ENCODE data around the gene GUSB. TPM values are rescaled to one million over a fixed set of nuclear protein-coding genes. Genes with fewer than 3 reads are reported as not detected.

GUSB gene
- total RNA-seq, 1 experiment from 2014 or later, result 36.5 TPM

DNA sequence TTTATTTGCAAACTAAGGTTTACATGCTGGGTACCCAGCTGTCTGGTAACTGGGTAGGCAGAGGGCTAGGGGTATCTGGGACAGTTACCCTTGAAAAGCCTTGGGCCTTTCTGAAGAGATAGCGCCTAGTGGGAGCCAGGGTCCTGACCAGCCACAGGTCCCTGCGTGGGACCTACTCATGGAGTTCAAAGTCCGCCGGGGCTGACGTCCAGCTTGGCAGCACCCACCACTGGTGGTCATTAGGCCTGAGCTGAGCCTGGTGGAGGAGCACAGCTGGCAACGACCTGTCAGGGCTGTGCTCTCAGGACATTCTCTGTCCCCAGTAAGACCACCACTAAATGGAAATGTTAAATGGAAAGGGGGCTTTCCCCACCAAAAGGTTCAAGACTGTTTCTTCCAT lies 20.0 kb downstream of the GUSB start:
- TF ChIP-seq, protein P1, sequence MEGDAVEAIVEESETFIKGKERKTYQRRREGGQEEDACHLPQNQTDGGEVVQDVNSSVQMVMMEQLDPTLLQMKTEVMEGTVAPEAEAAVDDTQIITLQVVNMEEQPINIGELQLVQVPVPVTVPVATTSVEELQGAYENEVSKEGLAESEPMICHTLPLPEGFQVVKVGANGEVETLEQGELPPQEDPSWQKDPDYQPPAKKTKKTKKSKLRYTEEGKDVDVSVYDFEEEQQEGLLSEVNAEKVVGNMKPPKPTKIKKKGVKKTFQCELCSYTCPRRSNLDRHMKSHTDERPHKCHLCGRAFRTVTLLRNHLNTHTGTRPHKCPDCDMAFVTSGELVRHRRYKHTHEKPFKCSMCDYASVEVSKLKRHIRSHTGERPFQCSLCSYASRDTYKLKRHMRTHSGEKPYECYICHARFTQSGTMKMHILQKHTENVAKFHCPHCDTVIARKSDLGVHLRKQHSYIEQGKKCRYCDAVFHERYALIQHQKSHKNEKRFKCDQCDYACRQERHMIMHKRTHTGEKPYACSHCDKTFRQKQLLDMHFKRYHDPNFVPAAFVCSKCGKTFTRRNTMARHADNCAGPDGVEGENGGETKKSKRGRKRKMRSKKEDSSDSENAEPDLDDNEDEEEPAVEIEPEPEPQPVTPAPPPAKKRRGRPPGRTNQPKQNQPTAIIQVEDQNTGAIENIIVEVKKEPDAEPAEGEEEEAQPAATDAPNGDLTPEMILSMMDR (IDR thresholded peaks at IDR 0.05; ENCODE audit: unreplicated experiment), result no peak
- BruUV-seq (replicated peaks), result no TSS peak
- H3K4me3 Mint-ChIP-seq (ENCODE audit: low read depth, unreplicated experiment), result no peak overlapping the region
- no peak for DNase-seq
- CTCF ChIA-PET, result no interaction called here
- intact Hi-C loops (cut with micrococcal nuclease; ENCODE audit: unreplicated experiment), result no loop called here
- peaks cover 17% of the 10 kb centered on the region for H3K36me3 Mint-ChIP-seq (ENCODE audit: insufficient read depth, unreplicated experiment)
- no peaks in the 10 kb centered on the region for H3K27me3 Mint-ChIP-seq (ENCODE audit: unreplicated experiment)
- no peaks in the 10 kb centered on the region for H3K4me1 Mint-ChIP-seq (ENCODE audit: low read depth, unreplicated experiment)
- H3K9me3 Mint-ChIP-seq (ENCODE audit: low read depth, unreplicated experiment), result no peaks in the 10 kb centered on the region
- H3K27ac Mint-ChIP-seq (ENCODE audit: unreplicated experiment), result no peak overlapping the region

DNA sequence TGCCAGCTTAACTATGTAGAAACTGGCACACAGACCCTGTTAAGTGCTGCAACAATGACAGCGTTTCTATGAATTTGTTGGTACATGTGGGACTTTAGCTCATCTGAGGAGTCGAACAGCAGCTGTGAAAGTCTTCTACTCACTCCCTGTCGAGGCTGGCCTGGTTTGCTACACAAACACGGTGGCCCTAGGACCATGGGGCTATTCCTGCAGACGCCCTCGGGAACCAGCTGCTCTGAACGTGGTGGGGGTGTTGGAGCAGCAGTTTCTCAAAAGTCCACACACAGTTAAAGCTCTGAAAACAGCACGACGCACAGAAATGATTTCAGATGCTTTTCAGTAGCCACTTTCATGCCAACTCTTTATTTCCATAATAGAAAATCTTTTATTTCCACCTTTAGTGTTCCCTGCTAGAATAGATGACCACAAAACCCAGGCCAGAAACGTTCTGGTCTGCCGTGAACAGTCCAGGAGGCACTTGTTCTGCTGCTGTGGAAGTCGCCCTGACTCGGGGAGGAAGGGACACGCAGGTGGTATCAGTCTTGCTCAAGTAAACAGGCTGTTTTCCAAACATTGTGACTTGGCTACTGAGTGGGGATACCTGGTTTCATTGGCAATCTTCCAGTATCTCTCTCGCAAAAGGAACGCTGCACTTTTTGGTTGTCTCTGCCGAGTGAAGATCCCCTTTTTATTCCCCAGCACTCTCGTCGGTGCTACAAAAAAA lies 21.5 kb downstream of the GUSB start:
- Mint-ChIP-seq H3K4me3 (ENCODE audit: low read depth, unreplicated experiment) (no peak overlapping the region), H3K9me3 (ENCODE audit: low read depth, unreplicated experiment) (no peaks in the 10 kb centered on the region), H3K4me1 (ENCODE audit: low read depth, unreplicated experiment) (no peaks in the 10 kb centered on the region), H3K36me3 (ENCODE audit: insufficient read depth, unreplicated experiment) (peaks cover 17% of the 10 kb centered on the region), H3K27ac (ENCODE audit: unreplicated experiment) (no peak overlapping the region), H3K27me3 (ENCODE audit: unreplicated experiment) (no peaks in the 10 kb centered on the region)
- no TSS peak for BruUV-seq (replicated peaks)
- CTCF ChIA-PET, result no interaction called here
- intact Hi-C loops (cut with micrococcal nuclease; ENCODE audit: unreplicated experiment), result no loop called here
- DNase-seq, result no peak
- TF ChIP-seq, protein P1 (IDR thresholded peaks at IDR 0.05; ENCODE audit: unreplicated experiment), result no peak

DNA sequence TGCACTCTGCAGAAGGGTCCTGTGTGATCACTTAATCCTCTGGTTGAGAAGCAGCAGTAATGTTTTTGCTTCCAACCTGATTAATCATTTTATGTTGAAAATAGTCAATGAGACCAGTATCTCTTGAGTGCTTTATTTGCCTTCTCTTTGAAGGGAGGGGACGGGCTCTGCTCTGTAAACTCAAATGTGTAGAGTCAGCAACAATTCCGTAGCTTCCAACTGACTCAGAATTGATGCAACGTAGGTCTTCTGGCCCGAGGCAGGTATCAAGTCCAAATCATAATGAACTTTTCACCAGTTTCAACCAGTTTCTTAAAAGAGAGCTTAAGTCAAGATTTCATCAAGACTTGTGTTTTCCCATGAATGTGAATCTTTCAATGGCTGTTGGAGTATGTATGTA lies 26.3 kb downstream of the GUSB start:
- Mint-ChIP-seq H3K9me3 (ENCODE audit: low read depth, unreplicated experiment) (no peaks in the 10 kb centered on the region), H3K4me3 (ENCODE audit: low read depth, unreplicated experiment) (no peak overlapping the region), H3K27ac (ENCODE audit: unreplicated experiment) (no peak overlapping the region), H3K4me1 (ENCODE audit: low read depth, unreplicated experiment) (no peaks in the 10 kb centered on the region), H3K27me3 (ENCODE audit: unreplicated experiment) (no peaks in the 10 kb centered on the region), H3K36me3 (ENCODE audit: insufficient read depth, unreplicated experiment) (peaks cover 7% of the 10 kb centered on the region)
- no TSS peak for BruUV-seq (replicated peaks)
- CTCF ChIA-PET, result no interaction called here
- no peak for DNase-seq
- intact Hi-C loops (cut with micrococcal nuclease; ENCODE audit: unreplicated experiment), result no loop called here
- TF ChIP-seq, protein P1 (IDR thresholded peaks at IDR 0.05; ENCODE audit: unreplicated experiment), result no peak

DNA sequence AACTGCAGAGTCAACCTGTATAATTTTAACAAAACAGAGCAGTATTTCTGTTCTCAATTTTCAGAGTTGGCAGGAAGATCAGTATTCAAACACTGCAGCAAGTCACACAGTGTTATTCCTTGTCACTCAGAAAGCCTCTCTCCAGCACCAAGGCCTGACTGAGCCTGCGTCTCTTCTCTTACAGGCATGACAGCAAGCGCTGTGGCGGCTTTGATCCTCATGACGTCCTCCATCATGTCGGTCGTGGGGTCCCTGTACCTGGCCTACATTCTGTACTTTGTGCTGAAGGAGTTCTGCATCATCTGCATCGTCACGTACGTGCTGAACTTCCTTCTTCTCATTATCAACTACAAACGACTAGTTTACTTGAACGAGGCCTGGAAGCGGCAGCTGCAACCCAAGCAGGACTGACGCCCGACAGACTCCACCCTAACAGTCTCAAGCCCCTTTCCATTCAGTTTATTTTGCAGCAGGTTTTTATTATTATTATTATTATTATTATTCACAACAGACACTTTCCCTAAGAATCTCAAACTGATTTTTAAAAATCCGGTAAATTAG lies 28.0 kb downstream of the GUSB start:
- no peaks in the 10 kb centered on the region for H3K9me3 Mint-ChIP-seq (ENCODE audit: low read depth, unreplicated experiment)
- no peaks in the 10 kb centered on the region for H3K27me3 Mint-ChIP-seq (ENCODE audit: unreplicated experiment)
- no peak overlapping the region for H3K4me3 Mint-ChIP-seq (ENCODE audit: low read depth, unreplicated experiment)
- no peak for DNase-seq
- CTCF ChIA-PET, result no interaction called here
- H3K4me1 Mint-ChIP-seq (ENCODE audit: low read depth, unreplicated experiment), result no peaks in the 10 kb centered on the region
- TF ChIP-seq, protein P1 (IDR thresholded peaks at IDR 0.05; ENCODE audit: unreplicated experiment), result no peak
- no peaks in the 10 kb centered on the region for H3K36me3 Mint-ChIP-seq (ENCODE audit: insufficient read depth, unreplicated experiment)
- H3K27ac Mint-ChIP-seq (ENCODE audit: unreplicated experiment), result no peak overlapping the region
- intact Hi-C loops (cut with micrococcal nuclease; ENCODE audit: unreplicated experiment), result no loop called here
- BruUV-seq (replicated peaks), result no TSS peak
